Activated CD8-positive, alpha-beta T cell treated with anti-CD3 and anti-CD28 coated beads, Interleukin-2, amount 10 ng/mL, durations not matched to agents 7 days and 5 days (primary cell): ENCODE results near the gene MEX3A. TPM values are rescaled to one million over a fixed set of nuclear protein-coding genes. Genes with fewer than 3 reads are reported as not detected.
"Not testable (repeated sequence)": the region's sequence is repeated elsewhere in the genome, so short reads cannot be mapped to it uniquely, and the experiment has no call there.

Source experiments
- ATAC-seq: fragments of 150-1000 bp; cut with Tn5 transposase; one replicate; pipeline ENCODE4 v1.10.0; 2021; ENCODE audit warnings: moderate library complexity
- CTCF ChIA-PET: fragments of 350-600 bp; sonication (Branson Sonifier 250); formaldehyde crosslinking; loops from one replicate; lab custom pipeline; 2021; ENCODE audit warnings: antibody characterized with exemption; lab: Charles Lee
- POLR2A ChIA-PET: fragments of 350-600 bp; sonication (Branson Sonifier 250); formaldehyde crosslinking; loops from one replicate; lab custom pipeline; 2021; ENCODE audit warnings: antibody characterized with exemption; lab: Charles Lee
- DNase-seq: peaks from one replicate; pipeline ENCODE4 v3.0.0-alpha.2; 2020
- H3K27ac Mint-ChIP-seq: one replicate; pipeline ENCODE4 v1.8.0; 2021; ENCODE audit warnings: mild to moderate bottlenecking, mixed read lengths
- H3K27me3 Mint-ChIP-seq: one replicate; pipeline ENCODE4 v1.8.0; 2021; ENCODE audit warnings: low read depth, mixed read lengths
- H3K36me3 Mint-ChIP-seq: one replicate; pipeline ENCODE4 v1.8.0; 2021; ENCODE audit warnings: low read depth, mixed read lengths
- H3K4me1 Mint-ChIP-seq: one replicate; pipeline ENCODE4 v1.8.0; 2021; ENCODE audit warnings: low read depth, mixed read lengths
- H3K4me3 Mint-ChIP-seq: one replicate; pipeline ENCODE4 v1.8.0; 2021; ENCODE audit warnings: mild to moderate bottlenecking, mixed read lengths
- H3K9me3 Mint-ChIP-seq: one replicate; pipeline ENCODE4 v1.8.0; 2022; ENCODE audit warnings: mixed read lengths; ENCODE audit not compliant: insufficient read depth
- total RNA-seq, 2 experiments: library from RNA; stranded (reverse); gene quantifications; one replicate each; pipeline ENCODE4 v1.2.3, GENCODE V29; 2021

MEX3A gene
- total RNA-seq, 2 experiments from 2014 or later = 0.05 TPM

DNA sequence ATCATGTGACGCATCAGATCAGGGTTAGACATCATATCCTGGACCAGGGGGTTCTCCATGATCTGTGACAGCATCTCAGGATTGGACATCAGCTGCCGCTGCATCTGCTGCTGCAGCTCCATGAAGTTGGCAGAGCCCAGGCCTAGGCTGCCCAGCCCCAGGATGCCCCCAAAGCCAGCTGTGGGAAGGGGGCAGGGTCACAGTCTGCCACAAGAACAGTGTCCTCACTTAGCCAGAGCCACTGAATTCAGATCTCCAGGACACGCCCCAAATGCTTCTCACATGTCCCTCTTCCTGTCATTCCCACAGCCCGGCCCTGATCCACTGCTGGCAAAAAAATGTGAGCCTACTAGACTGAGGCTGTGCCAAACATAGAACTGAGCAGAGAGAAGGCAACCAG lies 31.9 kb downstream of the MEX3A start:
- Mint-ChIP-seq H3K4me1 (peaks cover 12% of the 10 kb centered on the region), H3K27ac (no peak overlapping the region), H3K27me3 (no peaks in the 10 kb centered on the region), H3K36me3 (peaks cover 12% of the 10 kb centered on the region), H3K9me3 (no peaks in the 10 kb centered on the region), H3K4me3 (no peak overlapping the region)
- no peak for ATAC-seq
- POLR2A ChIA-PET = no interaction called here
- DNase-seq = no peak
- CTCF ChIA-PET = interaction anchor here (1.9 kb wide), 1 partner anchor 16 kb away, joined by 8 read pairs; no protein-coding TSS in a partner anchor

GRCh38 chr1:156048663-156049258 lies 33.5 kb downstream of the MEX3A start:
- CTCF ChIA-PET = interaction anchor here (1.6 kb wide), 1 partner anchor 8 kb away, joined by 4 read pairs; no protein-coding TSS in a partner anchor
- no peaks in the 10 kb centered on the region for H3K9me3 Mint-ChIP-seq
- H3K27ac Mint-ChIP-seq = no peak overlapping the region

GRCh38 chr1:156045076-156045475 lies 37.2 kb downstream of the MEX3A start:
- DNase-seq (no peak), ATAC-seq (peak; percentile 49)
- H3K4me1 Mint-ChIP-seq = peaks cover 7% of the 10 kb centered on the region
- no peak overlapping the region for H3K4me3 Mint-ChIP-seq
- CTCF ChIA-PET = interaction anchor here (1.1 to 2.9 kb wide), 2 partner anchors 16 to 21 kb away, joined by 3 to 14 read pairs; no protein-coding TSS in a partner anchor
- H3K27me3 Mint-ChIP-seq = no peaks in the 10 kb centered on the region
- H3K36me3 Mint-ChIP-seq = peaks cover 28% of the 10 kb centered on the region
- POLR2A ChIA-PET = interaction anchor here (1.0 kb wide), 1 partner anchor 22 kb away, joined by 3 read pairs; no protein-coding TSS in a partner anchor
- H3K27ac Mint-ChIP-seq = peak overlapping the region; percentile 60
- H3K9me3 Mint-ChIP-seq = no peaks in the 10 kb centered on the region

More at GRCh38 chr1:156048663-156049258, 33.5 kb downstream of the MEX3A start:
- no peaks in the 10 kb centered on the region for H3K27me3 Mint-ChIP-seq
- no peak for ATAC-seq
- POLR2A ChIA-PET = interaction anchor here (0.6 kb wide), 1 partner anchor 109 kb away, joined by 7 read pairs; no protein-coding TSS in a partner anchor
- peaks cover 14% of the 10 kb centered on the region for H3K4me1 Mint-ChIP-seq
- peaks cover 21% of the 10 kb centered on the region for H3K36me3 Mint-ChIP-seq
- no peak for DNase-seq
- H3K4me3 Mint-ChIP-seq = no peak overlapping the region

DNA sequence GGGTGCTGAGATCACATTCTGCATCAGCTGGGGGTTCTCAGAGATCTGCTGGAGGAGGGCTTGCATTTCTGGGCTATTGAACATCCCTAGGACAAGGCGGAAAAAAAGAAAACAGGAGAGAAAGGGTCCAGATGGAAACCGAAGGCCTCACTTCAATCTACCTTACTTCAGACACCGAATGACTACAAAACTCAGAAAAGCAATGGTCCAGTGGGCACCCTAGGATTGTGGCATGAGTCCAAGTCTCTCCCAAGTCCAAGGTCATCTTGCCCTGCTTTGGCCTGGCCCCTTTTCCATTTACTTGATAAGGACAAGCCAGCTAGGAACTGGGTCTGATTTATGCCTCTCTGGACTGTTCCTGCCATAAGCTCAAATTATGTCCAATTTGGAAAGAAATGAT lies 39.4 kb downstream of the MEX3A start:
- Mint-ChIP-seq H3K4me1 (peaks cover 7% of the 10 kb centered on the region), H3K27me3 (no peaks in the 10 kb centered on the region), H3K4me3 (no peak overlapping the region), H3K9me3 (no peaks in the 10 kb centered on the region), H3K36me3 (peaks cover 20% of the 10 kb centered on the region), H3K27ac (no peak overlapping the region)
- CTCF ChIA-PET = interaction anchor here (1.1 to 2.9 kb wide), 2 partner anchors 10 to 23 kb away, joined by 3 to 14 read pairs; no protein-coding TSS in a partner anchor
- POLR2A ChIA-PET = no interaction called here
- no peak for ATAC-seq
- DNase-seq = no peak

DNA sequence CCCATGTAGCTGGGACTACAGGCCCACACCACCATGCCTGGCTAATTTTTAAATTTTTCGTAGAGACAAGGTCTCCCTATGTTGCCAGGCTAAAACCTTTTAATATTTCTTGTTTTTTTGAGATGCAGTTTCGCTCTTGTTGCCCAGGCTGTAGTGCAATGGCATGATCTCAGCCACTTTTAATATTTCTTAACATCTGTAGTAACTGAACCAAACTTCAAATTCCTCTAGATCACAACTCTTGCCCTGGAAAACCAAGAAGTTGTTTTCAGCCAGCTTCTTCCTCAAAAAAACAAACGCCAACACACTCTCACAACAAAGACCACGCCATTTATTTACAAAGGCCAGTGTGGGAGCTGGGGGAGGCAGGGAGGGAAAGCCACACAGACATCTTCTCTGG lies 47.3 kb downstream of the MEX3A start:
- H3K27ac Mint-ChIP-seq, POLR2A ChIA-PET, H3K4me1 Mint-ChIP-seq, CTCF ChIA-PET, H3K9me3 Mint-ChIP-seq, H3K27me3 Mint-ChIP-seq, DNase-seq, H3K4me3 Mint-ChIP-seq, ATAC-seq: not testable (repeated sequence)
- peaks cover 11% of the 10 kb centered on the region for H3K36me3 Mint-ChIP-seq

DNA sequence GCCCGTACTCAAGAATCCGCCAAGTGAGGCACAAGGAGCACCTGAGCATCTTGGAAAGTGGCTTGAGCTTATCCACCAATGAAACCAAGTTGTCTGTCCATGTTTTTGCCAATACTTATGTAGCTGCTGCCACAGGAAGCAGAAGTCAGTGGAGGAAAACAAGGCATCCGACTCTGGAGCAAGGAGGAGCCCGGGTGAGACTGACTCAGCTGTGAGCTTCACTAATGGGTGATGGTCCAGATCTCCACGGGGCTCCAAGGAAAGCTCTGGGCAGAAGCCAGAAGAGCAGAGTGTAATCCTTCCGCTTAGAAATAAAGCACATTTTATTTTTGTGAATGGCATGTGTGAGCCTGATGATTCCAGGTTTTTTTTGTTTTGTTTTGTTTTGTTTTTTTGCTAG lies 49.3 kb downstream of the MEX3A start:
- no peak for DNase-seq
- Mint-ChIP-seq H3K9me3 (no peaks in the 10 kb centered on the region), H3K27me3 (no peaks in the 10 kb centered on the region), H3K4me3 (no peak overlapping the region), H3K27ac (no peak overlapping the region), H3K36me3 (peaks cover 9% of the 10 kb centered on the region), H3K4me1 (peaks cover 3% of the 10 kb centered on the region)
- ATAC-seq = no peak
- CTCF ChIA-PET = interaction anchor here (1.2 kb wide), 1 partner anchor 33 kb away, joined by 3 read pairs; no protein-coding TSS in a partner anchor
- POLR2A ChIA-PET = no interaction called here

DNA sequence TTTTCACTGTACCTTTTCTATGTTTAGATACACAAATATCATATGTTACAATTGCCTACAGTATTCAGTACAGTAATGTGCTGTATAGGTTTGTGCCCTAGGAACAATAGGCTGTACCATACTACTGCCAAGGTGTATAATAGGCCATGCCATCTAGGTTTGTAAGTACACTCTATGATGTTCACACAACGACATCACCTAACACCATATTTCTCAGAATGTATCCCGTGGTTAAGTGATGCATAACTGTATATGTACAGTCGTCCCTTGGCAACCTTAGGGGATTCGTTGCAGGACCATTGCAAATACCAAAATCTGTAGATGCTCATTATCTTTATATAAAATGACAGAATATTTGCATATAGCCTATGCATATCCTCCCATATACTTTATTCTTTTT lies 55.7 kb downstream of the MEX3A start:
- H3K4me1 Mint-ChIP-seq = peaks cover 14% of the 10 kb centered on the region
- POLR2A ChIA-PET = no interaction called here
- ATAC-seq (peak; percentile 46), DNase-seq (no peak)
- H3K9me3 Mint-ChIP-seq = no peaks in the 10 kb centered on the region
- H3K4me3 Mint-ChIP-seq = no peak overlapping the region
- CTCF ChIA-PET = interaction anchor here (0.7 to 3.0 kb wide), 8 partner anchors 10 to 110 kb away, joined by 3 to 16 read pairs (median 4); no protein-coding TSS in a partner anchor
- H3K36me3 Mint-ChIP-seq = no peaks in the 10 kb centered on the region
- H3K27ac Mint-ChIP-seq = no peak overlapping the region
- H3K27me3 Mint-ChIP-seq = peaks cover 13% of the 10 kb centered on the region

GRCh38 chr1:156025876-156026275 lies 56.4 kb downstream of the MEX3A start:
- H3K27ac Mint-ChIP-seq = no peak overlapping the region
- CTCF ChIA-PET = interaction anchor here (0.7 to 3.0 kb wide), 13 partner anchors 10 to 167 kb away, joined by 3 to 16 read pairs (median 3); partner anchors contain the start of gene SYT11
- no peaks in the 10 kb centered on the region for H3K9me3 Mint-ChIP-seq
- peaks cover 18% of the 10 kb centered on the region for H3K4me1 Mint-ChIP-seq
- peaks cover 13% of the 10 kb centered on the region for H3K27me3 Mint-ChIP-seq
- H3K4me3 Mint-ChIP-seq = no peak overlapping the region
- POLR2A ChIA-PET = no interaction called here
- ATAC-seq (peak; percentile 86), DNase-seq (peak; percentile 58)
- no peaks in the 10 kb centered on the region for H3K36me3 Mint-ChIP-seq

GRCh38 chr1:156024801-156025200 lies 57.5 kb downstream of the MEX3A start:
- Mint-ChIP-seq H3K27ac (no peak overlapping the region), H3K9me3 (no peaks in the 10 kb centered on the region), H3K27me3 (peaks cover 13% of the 10 kb centered on the region), H3K4me3 (no peak overlapping the region), H3K36me3 (peaks cover 8% of the 10 kb centered on the region), H3K4me1 (peaks cover 24% of the 10 kb centered on the region)
- POLR2A ChIA-PET = interaction anchor here (0.9 kb wide), 1 partner anchor 90 kb away, joined by 3 read pairs; the partner anchor contains the start of gene KHDC4
- DNase-seq (no peak), ATAC-seq (no peak)
- CTCF ChIA-PET = interaction anchor here (1.0 to 3.0 kb wide), 5 partner anchors 8 to 87 kb away, joined by 3 to 14 read pairs (median 8); no protein-coding TSS in a partner anchor

Other genes with a start within 250 kb of the MEX3A start
- gene GON4L, start 225.3 kb downstream of the MEX3A start, total RNA-seq = 10 to 100 TPM; 64.8 to 70.3 TPM
- 10 to 100 TPM; 11.9 to 12.2 TPM for gene SYT11, start 222.9 kb downstream of the MEX3A start, total RNA-seq
- gene RIT1, start 171.1 kb downstream of the MEX3A start, total RNA-seq = 10 to 100 TPM; 26.0 to 26.4 TPM
- 10 to 100 TPM; 64.5 to 68.9 TPM for gene KHDC4, start 148.1 kb downstream of the MEX3A start, total RNA-seq
- gene RXFP4, start 140.8 kb downstream of the MEX3A start, total RNA-seq = not detected
- gene ARHGEF2, start 103.9 kb downstream of the MEX3A start, total RNA-seq = 100 to 1,000 TPM; 142 to 147 TPM
- gene SSR2, start 61.5 kb downstream of the MEX3A start, total RNA-seq = 100 to 1,000 TPM; 216 to 233 TPM
- gene UBQLN4, start 28.7 kb downstream of the MEX3A start, total RNA-seq = 10 to 100 TPM; 32.8 to 33.3 TPM
- 10 to 100 TPM; 72.4 to 74.1 TPM for gene LAMTOR2, start 27.7 kb downstream of the MEX3A start, total RNA-seq
- under 1 TPM in 1 of 2 experiments, not detected in 1; 0.50 TPM for gene RAB25, start 21.3 kb downstream of the MEX3A start, total RNA-seq
- gene LMNA, start 32.2 kb upstream of the MEX3A start, total RNA-seq = 10 to 100 TPM in 1 of 2 experiments, 1 to 10 TPM in 1; 8.5 to 10.3 TPM
- 10 to 100 TPM; 16.8 to 17.8 TPM for gene SEMA4A, start 71.1 kb upstream of the MEX3A start, total RNA-seq
- gene SLC25A44, start 111.6 kb upstream of the MEX3A start, total RNA-seq = 10 to 100 TPM; 31.8 to 33.8 TPM
- gene PMF1, start 130.5 kb upstream of the MEX3A start, total RNA-seq = 10 to 100 TPM; 72.3 to 77.3 TPM
- gene BGLAP, start 159.7 kb upstream of the MEX3A start, total RNA-seq = 1 to 10 TPM; 2.8 TPM
- gene PAQR6, start 165.6 kb upstream of the MEX3A start, total RNA-seq = 1 to 10 TPM; 8.6 to 9.9 TPM
- 10 to 100 TPM; 75.2 to 78.2 TPM for gene SMG5, start 200.4 kb upstream of the MEX3A start, total RNA-seq
- gene TMEM79, start 201.9 kb upstream of the MEX3A start, total RNA-seq = 10 to 100 TPM in 1 of 2 experiments, 1 to 10 TPM in 1; 9.1 to 11.0 TPM
- 10 to 100 TPM; 27.7 to 29.8 TPM for gene GLMP, start 213.2 kb upstream of the MEX3A start, total RNA-seq
- gene VHLL, start 216.8 kb upstream of the MEX3A start, total RNA-seq = not detected